Stimulated activated CD8-positive, alpha-beta memory T cell treated with anti-CD3 and anti-CD28 coated beads, Interleukin-12 subunit alpha, Interleukin-12 subunit beta, amount 100 ng/mL, for 24 hours (primary cell): ENCODE results near the gene MFF.
"Not testable (repeated sequence)": the region's sequence is repeated elsewhere in the genome, so short reads cannot be mapped to it uniquely, and the experiment has no call there.

Source experiments
- DNase-seq: peaks from one replicate; pipeline ENCODE4 v3.0.0-alpha.2; 2020; ENCODE audit errors: extremely low read depth

MFF gene

GRCh38 chr2:227377467-227378351 lies 52.7 kb downstream of the MFF start:
- DNase-seq: no peak

DNA sequence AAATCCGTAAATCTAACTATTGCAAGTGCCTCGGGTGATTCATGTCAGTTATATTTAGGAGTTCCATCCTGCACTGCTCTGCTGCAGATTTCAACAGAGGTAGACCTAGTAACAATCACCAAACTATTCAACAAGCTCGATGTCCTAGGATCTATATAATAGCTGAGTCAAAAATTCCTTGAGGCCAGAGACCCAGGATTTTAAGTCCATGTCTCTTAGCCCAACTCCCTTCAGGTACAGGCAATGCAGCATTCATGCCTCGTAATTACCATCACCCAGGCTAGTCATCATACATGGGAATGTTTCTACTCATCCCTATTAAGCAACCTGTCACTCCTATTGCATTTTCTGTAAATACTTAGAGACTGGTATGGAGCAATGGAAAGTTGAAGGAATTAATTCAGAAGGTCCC lies 53.3 kb downstream of the MFF start:
- no peak for DNase-seq

DNA sequence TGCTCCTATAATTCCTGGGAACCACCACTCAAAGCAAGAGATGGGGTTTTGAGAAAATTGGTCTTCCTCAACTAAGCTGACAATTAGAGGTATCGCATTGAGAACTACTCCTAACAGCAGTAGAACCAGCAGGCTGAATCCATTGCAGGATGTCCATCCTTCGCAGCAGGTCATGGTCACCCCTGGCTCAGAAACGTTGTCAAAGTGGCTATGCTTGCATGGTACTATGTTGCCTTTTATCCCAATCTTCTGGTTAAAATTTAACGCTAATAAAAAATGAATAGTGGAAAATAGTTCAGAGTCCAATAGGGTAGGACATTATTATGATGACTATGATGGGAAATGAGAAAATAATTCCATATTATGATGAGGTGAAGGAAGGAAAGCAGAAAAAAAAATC lies 54.0 kb downstream of the MFF start, which contains the start of gene TM4SF20:
Gene TM4SF20, minus strand, starts transcription at position 212 of the 400 bp plus-strand sequence. Its CDS starts 38 bp downstream, at position 174.
- DNase-seq: no peak

GRCh38 chr2:227382241-227382835 lies 57.3 kb downstream of the MFF start:
- not testable (repeated sequence) for DNase-seq

DNA sequence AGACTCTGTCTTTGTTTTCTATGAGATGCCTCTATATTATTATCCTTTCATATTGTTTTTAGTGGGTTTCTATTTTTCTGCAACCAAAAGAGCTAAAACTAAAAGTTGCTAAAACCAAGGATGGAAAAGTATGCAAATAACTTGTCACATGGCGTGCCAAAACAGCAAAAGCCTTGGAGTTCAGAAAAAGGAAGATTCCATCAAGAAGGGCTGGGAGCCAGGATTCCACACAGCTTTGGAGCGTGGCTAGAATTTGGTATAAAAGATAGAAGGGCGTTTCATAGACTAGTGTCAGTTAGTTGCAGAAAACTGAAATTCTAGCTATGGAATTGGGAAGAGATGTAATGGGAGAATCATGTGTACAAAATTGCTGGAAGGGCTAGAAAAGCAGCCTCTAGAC lies 58.6 kb downstream of the MFF start:
- DNase-seq: no peak

- no peak for DNase-seq
Observed at GRCh38 chr2:227386630-227387029, 61.6 kb downstream of the MFF start.

GRCh38 chr2:227387583-227387982 lies 62.5 kb downstream of the MFF start, which contains the start of gene SCYGR1:
Gene SCYGR1 (minus strand): TSS chr2:227387949. CDS start chr2:227387949, 0 bp downstream.
- not testable (repeated sequence) for DNase-seq

DNA sequence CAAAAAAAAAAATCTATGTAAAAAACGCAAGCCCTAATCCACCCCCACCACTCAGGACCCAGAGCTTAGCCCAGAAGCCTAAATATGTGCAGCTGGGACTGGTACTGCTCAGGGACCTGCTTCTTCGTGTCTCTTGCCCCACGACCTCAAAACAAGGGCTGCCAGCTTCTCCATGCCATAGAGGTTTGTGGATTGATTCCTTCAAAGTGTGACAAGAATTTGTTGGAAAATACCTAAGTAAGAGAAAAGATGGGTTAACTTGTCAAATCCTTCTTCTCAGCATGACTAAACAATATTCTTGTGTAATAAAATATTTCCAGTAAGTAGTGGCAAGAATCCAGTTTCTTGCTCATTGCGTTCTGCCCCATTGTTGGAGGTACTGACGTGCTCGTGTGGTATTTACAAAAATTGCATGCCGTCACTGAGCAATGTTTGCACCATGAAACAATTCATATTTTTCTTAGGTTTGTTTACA lies 63.5 kb downstream of the MFF start:
- no peak for DNase-seq

DNA sequence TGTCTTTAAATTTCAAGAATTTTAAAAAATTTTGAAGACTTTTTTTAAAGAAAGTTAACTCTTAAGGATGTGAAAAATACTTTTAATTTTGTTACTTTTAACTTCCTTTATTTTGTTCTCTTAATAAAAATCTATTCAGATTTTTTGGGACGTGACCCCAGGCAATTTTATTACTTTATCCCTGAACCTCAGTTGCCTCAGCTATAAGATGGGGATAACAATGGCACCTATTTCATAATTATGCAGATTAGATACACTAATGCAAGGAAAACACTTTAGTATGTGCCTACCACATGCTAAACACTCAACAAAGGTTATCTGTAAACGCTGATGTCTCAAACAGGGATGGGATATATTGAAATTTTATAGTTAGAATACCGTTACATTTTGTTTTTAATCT lies 64.2 kb downstream of the MFF start:
- no peak for DNase-seq

DNA sequence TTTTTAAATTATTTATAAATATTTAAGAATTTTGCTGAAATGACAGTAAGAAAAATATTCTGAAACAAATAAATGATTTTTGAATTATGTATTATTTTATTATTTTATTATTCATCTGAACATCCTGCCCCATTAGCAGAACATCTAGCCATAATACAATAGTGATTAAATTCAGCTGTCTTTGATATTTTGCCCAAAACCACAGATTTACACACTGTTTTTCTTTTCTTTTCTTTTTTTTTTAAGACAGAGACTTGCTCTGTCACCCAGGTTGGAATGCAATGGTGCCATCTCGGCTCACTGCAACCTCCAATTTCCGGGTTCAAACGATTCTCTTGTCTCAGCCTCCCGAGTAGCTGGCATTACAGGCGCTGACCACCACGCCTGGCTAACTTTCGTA lies 64.6 kb downstream of the MFF start:
- no peak for DNase-seq

GRCh38 chr2:227390468-227391256 lies 65.6 kb downstream of the MFF start:
- DNase-seq: no peak

GRCh38 chr2:227394401-227394800 lies 69.3 kb downstream of the MFF start:
- no peak for DNase-seq

- no peak for DNase-seq
Observed at GRCh38 chr2:227395556-227395955, 70.5 kb downstream of the MFF start.

DNA sequence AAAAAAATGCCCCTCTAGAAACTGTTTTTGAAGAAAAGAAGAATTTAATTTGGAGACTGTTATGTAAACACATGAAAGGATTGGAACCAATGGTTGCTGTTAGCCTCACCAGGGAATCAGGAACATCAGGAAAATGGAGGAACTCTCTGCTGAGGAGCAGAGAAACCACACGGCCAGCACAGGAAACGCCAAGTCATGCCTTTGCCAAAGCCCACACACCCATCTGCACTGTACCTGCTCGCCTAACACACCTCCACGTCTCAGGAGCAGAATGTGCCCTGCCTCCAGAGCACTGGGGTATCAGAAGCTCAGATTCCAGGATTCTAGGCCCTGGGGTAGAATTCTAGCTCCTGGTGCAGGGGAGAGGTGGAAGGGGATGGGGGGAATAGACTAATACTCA lies 72.5 kb downstream of the MFF start:
- no peak for DNase-seq

GRCh38 chr2:227398684-227399670 lies 73.9 kb downstream of the MFF start:
- DNase-seq: no peak

DNA sequence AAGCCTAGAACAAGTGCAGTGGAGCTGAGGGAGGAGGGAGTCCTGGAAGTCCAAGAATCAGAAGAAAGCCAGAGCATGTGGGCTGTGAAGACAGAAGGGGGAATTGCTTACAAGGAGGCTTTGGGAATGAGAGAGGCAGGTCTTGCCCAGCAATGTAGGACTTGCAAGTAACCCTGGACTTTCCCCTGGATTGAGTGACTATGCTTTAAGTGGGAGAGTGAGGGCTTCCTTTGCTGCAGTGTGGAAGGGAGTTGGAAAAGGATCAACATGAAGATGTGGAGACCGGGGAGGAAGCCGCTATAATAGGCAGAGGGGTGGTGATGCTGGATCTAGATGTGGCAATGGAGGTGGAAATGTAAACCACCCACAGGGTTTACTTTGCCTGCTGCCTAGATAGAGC lies 76.5 kb downstream of the MFF start:
- no peak for DNase-seq

DNA sequence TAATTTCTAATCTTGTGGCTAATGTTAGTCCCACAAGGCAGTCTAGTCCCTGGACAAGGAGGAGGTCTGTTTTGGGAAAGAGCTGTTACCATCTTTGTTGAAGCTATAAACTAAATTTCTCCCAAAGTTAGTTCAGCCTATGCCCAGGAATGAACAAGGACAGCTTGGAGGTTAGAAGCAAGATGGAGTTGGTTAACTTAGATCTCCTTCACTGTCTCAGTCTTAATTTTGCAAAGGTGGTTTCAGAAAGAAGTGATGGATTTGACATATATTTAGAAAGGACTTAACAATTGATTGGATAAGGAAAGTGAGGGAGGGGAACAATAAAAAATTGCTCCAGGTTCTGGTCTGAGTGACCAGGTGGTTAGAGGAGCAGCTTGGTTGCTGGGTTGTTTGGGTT lies 77.3 kb downstream of the MFF start:
- no peak for DNase-seq

DNA sequence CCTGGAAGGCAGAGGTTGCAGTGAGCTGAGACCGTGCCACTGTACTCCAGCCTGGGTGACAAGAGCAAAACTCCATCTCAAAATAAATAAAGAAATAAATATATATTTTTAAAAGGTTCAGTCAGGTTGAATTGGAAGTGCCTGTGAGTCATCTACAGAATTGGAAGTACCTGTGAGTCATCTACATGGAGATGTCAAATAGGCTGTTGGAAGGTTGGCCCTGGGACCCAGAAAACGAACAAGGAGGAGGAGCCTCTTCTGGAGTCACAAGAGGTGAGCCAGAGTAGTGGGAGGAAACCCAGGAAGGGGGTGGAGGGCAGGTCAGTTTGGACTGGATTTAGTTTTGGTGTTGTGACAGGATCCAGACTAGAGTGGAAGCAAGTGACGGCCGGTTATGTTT lies 77.9 kb downstream of the MFF start:
- DNase-seq: no peak

- no peak for DNase-seq
Observed at GRCh38 chr2:227404585-227405271, 79.7 kb downstream of the MFF start.
